Measurements from ENCODE around the gene TCAF2. TPM values are rescaled to one million over a fixed set of nuclear protein-coding genes. Genes with fewer than 3 reads are reported as not detected.
"Not testable (repeated sequence)": the region's sequence is repeated elsewhere in the genome, so short reads cannot be mapped to it uniquely, and the experiment has no call there.

The TCAF2 gene
- total RNA-seq (15.9 and 16.0 TPM in 2 replicates), polyA plus RNA-seq (4.1 and 4.6 TPM in 2 replicates), polyA minus RNA-seq (4.8 and 6.0 TPM in 2 replicates)
- 5.6 TPM for total RNA-seq (2013)

GRCh38 chr7:143620646-143621045 is at the start of gene TCAF2:
TCAF2 (plus strand) TSS chr7:143620974.
- H3K4me2 ChIP-seq (replicated peaks; ENCODE audit: low read depth, low read length, poor library complexity, severe bottlenecking); H3K79me2 ChIP-seq (ENCODE audit: control insufficient read depth, insufficient read depth, low read length); CTCF ChIA-PET; H3K27ac ChIP-seq (ENCODE audit: low read length in 2 of 2); H3K4me1 Mint-ChIP-seq; DNase-seq; H3K9me3 Mint-ChIP-seq (ENCODE audit: insufficient read depth); H3K27me3 ChIP-seq (replicated peaks in 1 of 4; ENCODE audit: control extremely low read depth in 1 of 4, control insufficient read depth in 3 of 4, insufficient read depth in 4 of 4, low read length in 3 of 4); H3K4me3 Mint-ChIP-seq; H3K27ac Mint-ChIP-seq; H2AFZ ChIP-seq (ENCODE audit: insufficient read depth, low read depth, low read length, poor library complexity, severe bottlenecking); H3K27me3 Mint-ChIP-seq; H3K9ac ChIP-seq (ENCODE audit: low read length); H3K4me1 ChIP-seq (ENCODE audit: control insufficient read depth in 2 of 2, insufficient read depth in 2 of 2, low read length in 2 of 2); H4K20me1 ChIP-seq (ENCODE audit: control insufficient read depth, insufficient read depth, low read length, poor library complexity, severe bottlenecking); POLR2A ChIA-PET; H3K36me3 ChIP-seq (replicated peaks in 1 of 2; ENCODE audit: control extremely low read depth in 1 of 2, control insufficient read depth in 1 of 2, extremely low read depth in 1 of 2, insufficient read depth in 2 of 2, low read length in 1 of 2); intact Hi-C loops (cut with micrococcal nuclease); H3K9me3 ChIP-seq (ENCODE audit: control extremely low read depth in 1 of 3, control insufficient read depth in 2 of 3, insufficient read depth in 1 of 3, low read length in 2 of 3): not testable (repeated sequence)
- H3K4me3 ChIP-seq (ENCODE audit: control extremely low read depth in 1 of 5, extremely low read depth in 1 of 5, insufficient read depth in 1 of 5, low read depth in 2 of 5, low read length in 4 of 5), result peak within 1 kb of the TSS in 1 of 5 experiments; percentile 41
- no CpG with 5 or more reads among the region's 38 CpGs for WGBS (ENCODE audit: insufficient coverage)
- ATAC-seq (ENCODE audit: low read depth), result peak; percentile 84

GRCh38 chr7:143571501-143571900 is 49.3 kb upstream of the TCAF2 start, which contains the start of gene CTAGE15:
CTAGE15 (plus strand) TSS chr7:143571801; CDS start chr7:143571818, 17 bp downstream.
- H3K9me3 ChIP-seq (ENCODE audit: control extremely low read depth in 1 of 3, control insufficient read depth in 2 of 3, insufficient read depth in 1 of 3, low read length in 2 of 3); H3K27ac ChIP-seq (ENCODE audit: low read length in 2 of 2); H3K4me2 ChIP-seq (replicated peaks; ENCODE audit: low read depth, low read length, poor library complexity, severe bottlenecking); H3K27me3 Mint-ChIP-seq; H3K79me2 ChIP-seq (ENCODE audit: control insufficient read depth, insufficient read depth, low read length); H3K27me3 ChIP-seq (replicated peaks in 1 of 4; ENCODE audit: control extremely low read depth in 1 of 4, control insufficient read depth in 3 of 4, insufficient read depth in 4 of 4, low read length in 3 of 4); H3K9ac ChIP-seq (ENCODE audit: low read length); H3K4me3 Mint-ChIP-seq; H4K20me1 ChIP-seq (ENCODE audit: control insufficient read depth, insufficient read depth, low read length, poor library complexity, severe bottlenecking); H3K4me1 ChIP-seq (ENCODE audit: control insufficient read depth in 2 of 2, insufficient read depth in 2 of 2, low read length in 2 of 2); H3K36me3 ChIP-seq (replicated peaks in 1 of 2; ENCODE audit: control extremely low read depth in 1 of 2, control insufficient read depth in 1 of 2, extremely low read depth in 1 of 2, insufficient read depth in 2 of 2, low read length in 1 of 2); DNase-seq; H3K9me3 Mint-ChIP-seq (ENCODE audit: insufficient read depth); H3K4me1 Mint-ChIP-seq; H2AFZ ChIP-seq (ENCODE audit: insufficient read depth, low read depth, low read length, poor library complexity, severe bottlenecking); POLR2A ChIA-PET; intact Hi-C loops (cut with micrococcal nuclease); H3K27ac Mint-ChIP-seq; ATAC-seq (ENCODE audit: low read depth); H3K4me3 ChIP-seq (ENCODE audit: control extremely low read depth in 1 of 5, extremely low read depth in 1 of 5, insufficient read depth in 1 of 5, low read depth in 2 of 5, low read length in 4 of 5); CTCF ChIA-PET: not testable (repeated sequence)
- no CpG with 5 or more reads among the region's 20 CpGs for WGBS (ENCODE audit: insufficient coverage)

- ATAC-seq (ENCODE audit: low read depth), result not testable (repeated sequence)
Measured at GRCh38 chr7:143588183-143588582, 32.6 kb upstream of the TCAF2 start.

GRCh38 chr7:143589897-143590296 is 30.9 kb upstream of the TCAF2 start:
- H3K4me1 Mint-ChIP-seq; H3K27ac ChIP-seq (ENCODE audit: low read length in 2 of 2); intact Hi-C loops (cut with micrococcal nuclease): not testable (repeated sequence)

More at GRCh38 chr7:143588183-143588582, 32.6 kb upstream of the TCAF2 start:
- H3K4me1 ChIP-seq (ENCODE audit: control insufficient read depth in 2 of 2, insufficient read depth in 2 of 2, low read length in 2 of 2); H3K79me2 ChIP-seq (ENCODE audit: control insufficient read depth, insufficient read depth, low read length); POLR2A ChIA-PET; H3K36me3 ChIP-seq (replicated peaks in 1 of 2; ENCODE audit: control extremely low read depth in 1 of 2, control insufficient read depth in 1 of 2, extremely low read depth in 1 of 2, insufficient read depth in 2 of 2, low read length in 1 of 2); H3K9ac ChIP-seq (ENCODE audit: low read length); H3K4me1 Mint-ChIP-seq; H3K9me3 Mint-ChIP-seq (ENCODE audit: insufficient read depth); H4K20me1 ChIP-seq (ENCODE audit: control insufficient read depth, insufficient read depth, low read length, poor library complexity, severe bottlenecking); H3K4me2 ChIP-seq (replicated peaks; ENCODE audit: low read depth, low read length, poor library complexity, severe bottlenecking); H3K27me3 Mint-ChIP-seq; CTCF ChIA-PET; H3K9me3 ChIP-seq (ENCODE audit: control extremely low read depth in 1 of 3, control insufficient read depth in 2 of 3, insufficient read depth in 1 of 3, low read length in 2 of 3); H3K4me3 Mint-ChIP-seq; H3K4me3 ChIP-seq (ENCODE audit: control extremely low read depth in 1 of 5, extremely low read depth in 1 of 5, insufficient read depth in 1 of 5, low read depth in 2 of 5, low read length in 4 of 5); H3K27me3 ChIP-seq (replicated peaks in 1 of 4; ENCODE audit: control extremely low read depth in 1 of 4, control insufficient read depth in 3 of 4, insufficient read depth in 4 of 4, low read length in 3 of 4); intact Hi-C loops (cut with micrococcal nuclease); H2AFZ ChIP-seq (ENCODE audit: insufficient read depth, low read depth, low read length, poor library complexity, severe bottlenecking); H3K27ac Mint-ChIP-seq; DNase-seq; H3K27ac ChIP-seq (ENCODE audit: low read length in 2 of 2): not testable (repeated sequence)
- no CpG with 5 or more reads among the region's 3 CpGs for WGBS (ENCODE audit: insufficient coverage)

More at GRCh38 chr7:143589897-143590296, 30.9 kb upstream of the TCAF2 start:
- H3K4me3 Mint-ChIP-seq; DNase-seq; H3K9ac ChIP-seq (ENCODE audit: low read length); H3K27me3 Mint-ChIP-seq; H4K20me1 ChIP-seq (ENCODE audit: control insufficient read depth, insufficient read depth, low read length, poor library complexity, severe bottlenecking); H3K9me3 ChIP-seq (ENCODE audit: control extremely low read depth in 1 of 3, control insufficient read depth in 2 of 3, insufficient read depth in 1 of 3, low read length in 2 of 3); H3K27ac Mint-ChIP-seq; H3K4me3 ChIP-seq (ENCODE audit: control extremely low read depth in 1 of 5, extremely low read depth in 1 of 5, insufficient read depth in 1 of 5, low read depth in 2 of 5, low read length in 4 of 5); H3K9me3 Mint-ChIP-seq (ENCODE audit: insufficient read depth); H3K36me3 ChIP-seq (replicated peaks in 1 of 2; ENCODE audit: control extremely low read depth in 1 of 2, control insufficient read depth in 1 of 2, extremely low read depth in 1 of 2, insufficient read depth in 2 of 2, low read length in 1 of 2); H2AFZ ChIP-seq (ENCODE audit: insufficient read depth, low read depth, low read length, poor library complexity, severe bottlenecking); H3K27me3 ChIP-seq (replicated peaks in 1 of 4; ENCODE audit: control extremely low read depth in 1 of 4, control insufficient read depth in 3 of 4, insufficient read depth in 4 of 4, low read length in 3 of 4); ATAC-seq (ENCODE audit: low read depth); POLR2A ChIA-PET; H3K4me2 ChIP-seq (replicated peaks; ENCODE audit: low read depth, low read length, poor library complexity, severe bottlenecking); CTCF ChIA-PET; H3K79me2 ChIP-seq (ENCODE audit: control insufficient read depth, insufficient read depth, low read length); H3K4me1 ChIP-seq (ENCODE audit: control insufficient read depth in 2 of 2, insufficient read depth in 2 of 2, low read length in 2 of 2): not testable (repeated sequence)
